Stimulated activated naive CD8-positive, alpha-beta T cell treated with anti-CD3 and anti-CD28 coated beads, Interleukin-15, amount 100 ng/mL, for 72 hours (primary cell): ENCODE measurements around the gene PSMA3.

Source experiments
- ATAC-seq: fragments of 150-1000 bp; cut with Tn5 transposase; 2 replicates; pipeline ENCODE4 v1.10.0; 2021; ENCODE audit warnings: mild to moderate bottlenecking, moderate library complexity
- DNase-seq, 2 donors: peaks; one replicate each; pipeline ENCODE4 v3.0.0; 2021 to 2022
- H3K27ac Mint-ChIP-seq, 2 donors: one replicate each; pipeline ENCODE4 v1.8.0; 2022; ENCODE audit warnings: mild to moderate bottlenecking in 2 of 2, mixed read lengths in 2 of 2, moderate library complexity in 2 of 2
- H3K27me3 Mint-ChIP-seq: one replicate; pipeline ENCODE4 v1.8.0; 2022; ENCODE audit warnings: mixed read lengths
- H3K4me1 Mint-ChIP-seq: one replicate; pipeline ENCODE4 v1.8.0; 2022; ENCODE audit warnings: mild to moderate bottlenecking, mixed read lengths
- H3K4me3 Mint-ChIP-seq, 2 donors: one replicate each; pipeline ENCODE4 v1.8.0; 2022; ENCODE audit warnings: mild to moderate bottlenecking in 2 of 2, mixed read lengths in 2 of 2, moderate library complexity in 1 of 2
- H3K9me3 Mint-ChIP-seq, 2 donors: one replicate each; pipeline ENCODE4 v1.8.0; 2022; ENCODE audit warnings: mixed read lengths in 2 of 2

The PSMA3 gene

DNA sequence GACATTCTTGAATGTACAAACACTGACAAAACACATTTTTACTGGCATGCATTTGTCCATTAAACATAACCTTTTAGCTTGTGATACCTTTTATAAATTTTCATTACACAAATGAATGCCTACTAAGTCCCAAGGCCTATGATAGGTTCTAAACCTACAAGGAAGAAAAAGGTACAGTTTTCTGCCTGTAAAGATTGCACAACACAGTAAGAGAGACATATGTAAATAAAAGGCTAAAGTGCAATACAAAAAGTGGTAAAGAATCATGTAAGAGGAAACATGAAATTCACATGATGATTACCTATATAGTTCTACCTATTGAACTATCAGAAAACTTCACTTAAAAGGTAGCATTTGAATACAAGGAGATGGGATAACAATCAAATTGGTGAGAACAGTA, 39.1 kb downstream of the PSMA3 start:
- no peak for ATAC-seq
- no peak overlapping the region for H3K4me3 Mint-ChIP-seq
- peaks cover 75% of the 10 kb centered on the region for H3K4me1 Mint-ChIP-seq
- peak overlapping the region in 1 of 2 donors; percentile 27 for H3K27ac Mint-ChIP-seq
- no peaks in the 10 kb centered on the region for H3K9me3 Mint-ChIP-seq
- H3K27me3 Mint-ChIP-seq = no peaks in the 10 kb centered on the region
- no peak for DNase-seq

- Mint-ChIP-seq H3K4me3 (no peak overlapping the region), H3K27me3 (no peaks in the 10 kb centered on the region), H3K27ac (peak overlapping the region in 1 of 2 donors; percentile 48), H3K4me1 (peaks cover 77% of the 10 kb centered on the region), H3K9me3 (no peaks in the 10 kb centered on the region)
- DNase-seq = no peak
- no peak for ATAC-seq
Measured at GRCh38 chr14:58285132-58285531, 40.5 kb downstream of the PSMA3 start.

GRCh38 chr14:58287607-58288042, 43.0 kb downstream of the PSMA3 start:
- Mint-ChIP-seq H3K9me3 (no peaks in the 10 kb centered on the region), H3K4me3 (no peak overlapping the region), H3K27ac (peak overlapping the region in 1 of 2 donors; percentile 67), H3K4me1 (peaks cover 69% of the 10 kb centered on the region), H3K27me3 (no peaks in the 10 kb centered on the region)
- DNase-seq = no peak
- no peak for ATAC-seq

DNA sequence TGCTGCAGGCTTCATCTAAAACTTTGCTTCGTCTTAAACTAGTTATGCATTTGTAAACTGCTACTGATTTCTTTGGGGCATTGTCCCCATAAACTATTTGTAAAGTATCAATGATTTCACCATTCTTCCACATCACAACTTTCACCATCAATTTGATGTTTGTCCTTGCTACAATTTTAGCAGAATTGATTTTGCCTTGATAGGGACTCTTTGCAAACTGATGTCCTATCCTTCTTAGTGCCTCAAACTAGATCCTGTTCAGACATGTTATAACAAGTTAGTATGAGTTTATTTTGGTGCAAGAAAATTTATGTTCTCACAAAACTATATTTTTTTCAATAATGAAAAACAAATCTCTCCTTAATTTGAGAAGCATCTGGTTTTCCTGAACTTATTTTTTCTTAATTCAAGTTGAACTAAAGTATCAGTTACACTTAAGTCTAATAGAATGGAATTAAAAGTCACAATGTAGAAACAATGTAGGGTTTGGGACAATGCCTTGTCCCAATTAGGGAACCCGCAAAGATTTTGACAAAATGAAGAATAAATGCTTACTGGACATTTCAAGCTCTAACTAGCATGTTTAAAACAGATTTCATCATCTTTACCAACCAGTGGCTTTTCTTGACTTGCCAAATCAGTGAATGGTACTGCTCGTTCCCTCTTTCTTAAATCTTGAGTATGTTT, 43.6 kb downstream of the PSMA3 start:
- no peaks in the 10 kb centered on the region for H3K9me3 Mint-ChIP-seq
- no peaks in the 10 kb centered on the region for H3K27me3 Mint-ChIP-seq
- ATAC-seq (no peak), DNase-seq (no peak)
- H3K27ac Mint-ChIP-seq = peak overlapping the region in 1 of 2 donors; percentile 67
- no peak overlapping the region for H3K4me3 Mint-ChIP-seq
- H3K4me1 Mint-ChIP-seq = peaks cover 69% of the 10 kb centered on the region

GRCh38 chr14:58291646-58292045, 47.0 kb downstream of the PSMA3 start:
- Mint-ChIP-seq H3K4me1 (peaks cover 72% of the 10 kb centered on the region), H3K4me3 (no peak overlapping the region), H3K27me3 (no peaks in the 10 kb centered on the region), H3K9me3 (no peaks in the 10 kb centered on the region), H3K27ac (peak overlapping the region in 1 of 2 donors; percentile 76)
- no peak for ATAC-seq
- no peak for DNase-seq

- ATAC-seq (no peak), DNase-seq (no peak)
- H3K4me1 Mint-ChIP-seq = peaks cover 72% of the 10 kb centered on the region
- no peaks in the 10 kb centered on the region for H3K27me3 Mint-ChIP-seq
- H3K9me3 Mint-ChIP-seq = no peaks in the 10 kb centered on the region
- H3K4me3 Mint-ChIP-seq = no peak overlapping the region
- no peak overlapping the region for H3K27ac Mint-ChIP-seq
Measured at GRCh38 chr14:58292187-58292586, 47.5 kb downstream of the PSMA3 start.

DNA sequence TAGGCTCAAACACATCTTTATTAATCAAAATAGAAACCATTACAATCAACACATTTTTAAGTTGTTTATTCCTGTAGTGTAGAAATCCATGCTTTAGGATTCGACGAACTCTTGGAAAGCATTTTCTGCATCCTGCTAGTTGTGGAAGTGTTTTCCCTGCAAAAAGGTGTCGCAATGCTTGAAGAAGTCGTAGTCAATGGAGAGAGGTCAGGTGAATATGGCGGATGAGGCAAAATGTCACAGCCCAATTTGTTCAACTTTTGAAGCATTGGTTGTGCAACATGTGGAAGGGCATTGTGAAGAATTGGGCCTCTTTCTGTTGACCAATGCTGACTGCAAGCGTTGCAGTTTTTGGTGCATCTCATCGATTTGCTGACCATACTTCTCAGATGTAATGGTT, 49.6 kb downstream of the PSMA3 start:
- DNase-seq = no peak
- H3K9me3 Mint-ChIP-seq = no peaks in the 10 kb centered on the region
- H3K27me3 Mint-ChIP-seq = no peaks in the 10 kb centered on the region
- no peak for ATAC-seq
- peaks cover 57% of the 10 kb centered on the region for H3K4me1 Mint-ChIP-seq
- H3K27ac Mint-ChIP-seq = no peak overlapping the region
- peak overlapping the region; percentile 16 to 22 for H3K4me3 Mint-ChIP-seq

DNA sequence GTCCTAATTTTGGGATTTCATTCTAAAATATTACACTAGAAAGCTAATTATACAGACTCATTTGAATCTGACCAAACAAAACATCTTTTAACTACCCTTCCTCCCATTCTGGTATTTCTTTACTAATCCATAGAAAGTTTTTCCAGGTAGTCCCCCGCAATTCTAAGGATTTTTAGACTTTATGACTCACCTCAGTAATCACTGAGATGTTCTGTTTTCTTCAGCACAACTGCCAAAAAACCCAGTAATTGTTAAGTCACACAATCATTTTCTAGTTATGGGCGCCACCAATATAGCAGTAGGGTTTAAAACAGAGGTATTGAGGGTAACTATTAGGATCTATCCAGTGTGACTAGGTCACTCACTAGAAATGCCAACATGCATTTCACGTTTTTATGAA, 52.1 kb downstream of the PSMA3 start:
- peaks cover 36% of the 10 kb centered on the region for H3K4me1 Mint-ChIP-seq
- no peaks in the 10 kb centered on the region for H3K27me3 Mint-ChIP-seq
- no peaks in the 10 kb centered on the region for H3K9me3 Mint-ChIP-seq
- DNase-seq (no peak), ATAC-seq (no peak)
- no peak overlapping the region for H3K4me3 Mint-ChIP-seq
- no peak overlapping the region for H3K27ac Mint-ChIP-seq

- Mint-ChIP-seq H3K27me3 (no peaks in the 10 kb centered on the region), H3K4me1 (peaks cover 33% of the 10 kb centered on the region), H3K4me3 (no peak overlapping the region), H3K27ac (no peak overlapping the region), H3K9me3 (no peaks in the 10 kb centered on the region)
- ATAC-seq (no peak), DNase-seq (no peak)
Measured at GRCh38 chr14:58297412-58297761, 52.7 kb downstream of the PSMA3 start.

GRCh38 chr14:58297762-58298476, 53.3 kb downstream of the PSMA3 start:
- peaks cover 28% of the 10 kb centered on the region for H3K4me1 Mint-ChIP-seq
- no peak overlapping the region for H3K4me3 Mint-ChIP-seq
- no peak overlapping the region for H3K27ac Mint-ChIP-seq
- H3K9me3 Mint-ChIP-seq = no peaks in the 10 kb centered on the region
- DNase-seq (peak; percentile 95 to 98), ATAC-seq (peak; percentile 93)
- H3K27me3 Mint-ChIP-seq = no peaks in the 10 kb centered on the region

DNA sequence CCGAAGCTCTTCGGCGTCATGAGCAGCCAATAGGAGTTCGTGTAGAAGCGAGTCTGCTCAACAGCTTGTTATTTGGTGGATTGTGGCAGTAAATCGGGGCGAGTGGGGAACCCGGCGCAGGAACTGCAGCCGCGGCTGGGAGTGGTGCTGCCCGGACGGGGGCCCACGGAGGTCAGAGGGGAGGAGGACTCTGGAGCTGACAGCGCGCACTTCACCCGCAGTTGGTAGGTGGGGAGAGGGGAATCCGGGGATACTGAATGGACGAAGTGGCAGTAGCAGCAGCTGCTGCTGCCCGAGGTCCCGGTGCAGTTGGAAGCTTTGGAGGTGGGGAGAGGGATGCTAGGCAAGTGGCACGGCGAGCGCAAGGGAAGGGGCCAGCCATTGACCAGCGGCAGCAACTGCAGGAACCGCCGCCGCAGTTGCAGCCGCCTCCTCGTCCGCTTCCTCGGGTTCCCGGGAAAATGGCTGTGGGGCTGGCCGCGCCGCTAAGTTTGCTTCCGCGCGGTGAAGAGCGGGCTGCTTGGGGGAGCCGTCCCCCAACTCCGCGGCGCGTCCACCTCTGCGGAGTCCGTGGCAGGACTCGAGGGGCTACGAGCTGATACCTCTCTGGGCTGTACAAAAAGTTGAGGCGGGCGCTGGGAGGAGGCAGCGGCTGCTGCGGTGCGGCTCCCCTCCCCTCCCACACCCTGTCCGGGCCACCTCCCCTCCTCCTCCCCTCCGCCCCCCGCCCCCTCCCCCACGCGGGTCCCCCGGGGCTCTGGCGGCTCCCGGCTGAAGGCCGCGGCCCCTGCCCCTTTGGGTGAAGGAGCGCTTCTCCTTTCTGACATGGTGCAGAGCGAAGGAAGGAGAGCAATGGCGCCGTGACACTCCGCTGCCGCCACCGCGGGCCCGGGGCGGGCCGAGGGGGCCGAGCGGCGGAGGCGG, 54.1 kb downstream of the PSMA3 start, which contains the start of gene ARID4A:
TSS of gene ARID4A (plus strand) at position 79 of the 924 bp plus-strand sequence. CDS start 1,300 bp downstream, outside the sequence.
- DNase-seq (peak; percentile 27 to 36), ATAC-seq (peak; percentile 10)
- Mint-ChIP-seq H3K4me1 (peaks cover 20% of the 10 kb centered on the region), H3K9me3 (no peaks in the 10 kb centered on the region), H3K27ac (no peak within 1 kb of the TSS), H3K4me3 (peak within 1 kb of the TSS; percentile 96 to 98), H3K27me3 (no peaks in the 10 kb centered on the region)

DNA sequence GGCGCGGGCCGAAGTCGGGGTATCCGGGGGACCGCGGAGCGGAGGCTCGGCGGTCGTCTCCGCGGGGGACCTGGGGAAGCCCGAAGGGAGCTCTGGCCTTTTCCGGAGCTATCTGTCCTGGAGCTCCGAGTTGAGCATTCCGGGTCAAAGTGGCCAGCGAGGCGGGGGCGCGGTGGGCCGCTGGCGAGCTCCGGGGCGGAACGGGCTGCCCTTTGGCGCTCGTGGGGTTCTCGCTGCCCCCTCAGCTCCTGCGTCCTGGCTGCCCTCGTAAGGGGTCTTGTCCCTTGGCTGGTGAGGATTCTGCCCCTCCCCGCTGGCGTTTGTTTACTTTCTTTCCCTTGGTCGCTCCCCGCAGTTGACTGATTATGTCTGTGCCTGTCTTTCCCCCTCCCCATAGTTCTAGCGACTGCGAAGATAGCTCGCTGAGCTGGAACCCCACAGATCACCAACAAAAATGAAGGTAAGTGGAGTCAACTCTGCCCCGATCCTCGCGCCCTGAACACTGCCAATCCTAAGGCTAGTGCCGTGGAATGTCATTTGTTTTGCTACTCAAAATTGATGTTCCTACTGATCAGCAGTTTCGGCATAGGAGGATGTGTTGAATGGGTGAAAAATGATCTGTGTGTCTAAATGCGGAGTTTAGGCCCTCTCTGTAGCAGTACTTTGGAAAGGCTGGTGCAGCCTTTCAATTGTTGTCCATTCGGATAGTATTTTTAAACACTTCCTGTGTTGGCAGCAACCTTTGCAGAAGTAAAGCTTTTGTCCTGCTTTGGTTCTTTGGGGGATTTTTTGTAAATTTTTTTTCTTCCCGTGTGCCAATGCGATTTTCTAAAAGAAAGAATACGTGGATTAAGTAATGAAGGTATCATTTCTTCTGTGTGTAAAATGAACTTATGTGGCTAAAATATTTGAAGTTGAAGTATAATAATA, 55.0 kb downstream of the PSMA3 start:
- Mint-ChIP-seq H3K4me3 (peak overlapping the region; percentile 96 to 98), H3K27me3 (no peaks in the 10 kb centered on the region), H3K27ac (peak overlapping the region; percentile 94), H3K4me1 (peaks cover 13% of the 10 kb centered on the region), H3K9me3 (no peaks in the 10 kb centered on the region)
- ATAC-seq = no peak
- peak in 1 of 2 donors; percentile 31 for DNase-seq

GRCh38 chr14:58301416-58301815, 56.8 kb downstream of the PSMA3 start:
- DNase-seq (no peak), ATAC-seq (no peak)
- no peak overlapping the region for H3K4me3 Mint-ChIP-seq
- no peaks in the 10 kb centered on the region for H3K27me3 Mint-ChIP-seq
- no peaks in the 10 kb centered on the region for H3K4me1 Mint-ChIP-seq
- no peak overlapping the region for H3K27ac Mint-ChIP-seq
- no peaks in the 10 kb centered on the region for H3K9me3 Mint-ChIP-seq

- Mint-ChIP-seq H3K9me3 (no peaks in the 10 kb centered on the region), H3K27ac (no peak overlapping the region), H3K4me3 (no peak overlapping the region), H3K27me3 (no peaks in the 10 kb centered on the region), H3K4me1 (peaks cover 16% of the 10 kb centered on the region)
- DNase-seq = no peak
- no peak for ATAC-seq
Measured at GRCh38 chr14:58305730-58306129, 61.1 kb downstream of the PSMA3 start.
